Activated naive CD4-positive, alpha-beta T cell treated with anti-CD3 and anti-CD28 coated beads, Interleukin-2, amount 50 U/mL, for 16 hours (primary cell): Measurements from ENCODE around the gene LSP1.

Source experiments
- DNase-seq: peaks from one replicate; pipeline ENCODE4 v3.0.0-alpha.2; 2020

Gene LSP1

GRCh38 chr11:1851468-1852180 lies 1.3 kb upstream of the LSP1 start:
- DNase-seq = no peak

GRCh38 chr11:1852271-1852876 lies 510 bp upstream of the LSP1 start:
- DNase-seq = no peak

- no peak for DNase-seq
Measured at GRCh38 chr11:1853376-1854131, 670 bp downstream of the LSP1 start.

GRCh38 chr11:1854132-1854948 lies 1.5 kb downstream of the LSP1 start:
- DNase-seq = no peak

- DNase-seq = no peak
Measured at GRCh38 chr11:1854949-1855885, 2.3 kb downstream of the LSP1 start.

GRCh38 chr11:1855886-1856265 lies 3.0 kb downstream of the LSP1 start:
- DNase-seq = no peak

- DNase-seq = no peak
Measured at GRCh38 chr11:1856306-1857005, 3.6 kb downstream of the LSP1 start.

GRCh38 chr11:1857064-1857463 lies 4.2 kb downstream of the LSP1 start:
- DNase-seq = no peak

GRCh38 chr11:1858154-1858553 lies 5.3 kb downstream of the LSP1 start:
- no peak for DNase-seq

GRCh38 chr11:1858576-1858975 lies 5.7 kb downstream of the LSP1 start:
- DNase-seq = no peak

GRCh38 chr11:1859004-1859403 lies 6.1 kb downstream of the LSP1 start:
- DNase-seq = no peak

- DNase-seq = no peak
Measured at GRCh38 chr11:1860108-1860507, 7.2 kb downstream of the LSP1 start.

GRCh38 chr11:1861435-1862411 lies 8.8 kb downstream of the LSP1 start:
- DNase-seq = no peak

- DNase-seq = no peak
Measured at GRCh38 chr11:1862588-1863351, 9.9 kb downstream of the LSP1 start.

- DNase-seq = no peak
Measured at GRCh38 chr11:1863352-1864216, 10.7 kb downstream of the LSP1 start.

- DNase-seq = no peak
Measured at GRCh38 chr11:1864231-1864630, 11.3 kb downstream of the LSP1 start.

- no peak for DNase-seq
Measured at GRCh38 chr11:1864831-1865665, 12.2 kb downstream of the LSP1 start.
